Skeletal muscle satellite cell (primary cell): ENCODE data around the gene PRDM12. TPM values are rescaled to one million over a fixed set of nuclear protein-coding genes. Genes with fewer than 3 reads are reported as not detected.

ENCODE experiments used
- H3K27me3 ChIP-seq: 2 replicates; pipeline ENCODE4 v1.7.0; 2013; ENCODE audit warnings: low read length; ENCODE audit not compliant: control insufficient read depth, insufficient read depth
- H3K36me3 ChIP-seq: 2 replicates; pipeline ENCODE4 v1.7.0; 2013; ENCODE audit warnings: mild to moderate bottlenecking, control low read depth, low read length; ENCODE audit not compliant: insufficient read depth
- H3K4me1 ChIP-seq: 2 replicates; pipeline ENCODE4 v1.7.0; 2013; ENCODE audit warnings: low read length; ENCODE audit not compliant: control insufficient read depth, insufficient read depth
- H3K4me2 ChIP-seq: 2 replicates; pipeline ENCODE4 v1.7.0; 2013; ENCODE audit warnings: mild to moderate bottlenecking, low read length
- H3K4me3 ChIP-seq: 2 replicates; pipeline ENCODE4 v1.7.0; 2013; ENCODE audit warnings: low read length
- H3K9ac ChIP-seq: 2 replicates; pipeline ENCODE4 v1.7.0; 2013; ENCODE audit warnings: mild to moderate bottlenecking, low read depth, low read length, moderate library complexity
- H3K9me3 ChIP-seq: replicated peaks from 2 replicates; pipeline ENCODE4 v1.7.0; 2013; ENCODE audit warnings: mild to moderate bottlenecking, control low read depth, low read length
- total RNA-seq: library from RNA; depleted of rRNA; stranded (reverse); fragments of >200 nt; gene quantifications from 2 replicates; pipeline ENCODE4 v1.2.3, GENCODE V29; 2012; rRNA removed

PRDM12 gene
- total RNA-seq, result not detected in 2 replicates

GRCh38 chr9:130664251-130665028 lies at the start of gene PRDM12:
PRDM12 (plus strand) TSS chr9:130664594; CDS start chr9:130664654, 60 bp downstream.
- no peaks in the 10 kb centered on the region for H3K9me3 ChIP-seq
- H3K4me3 ChIP-seq, result no peak within 1 kb of the TSS
- no peaks in the 10 kb centered on the region for H3K36me3 ChIP-seq
- peaks cover 85% of the 10 kb centered on the region for H3K27me3 ChIP-seq
- no peak within 1 kb of the TSS for H3K9ac ChIP-seq
- peaks cover 3% of the 10 kb centered on the region for H3K4me1 ChIP-seq
- H3K4me2 ChIP-seq, result peak within 1 kb of the TSS; percentile 45

- no peak overlapping the region for H3K4me2 ChIP-seq
- no peak overlapping the region for H3K9ac ChIP-seq
- no peaks in the 10 kb centered on the region for H3K27me3 ChIP-seq
- H3K4me3 ChIP-seq, result no peak overlapping the region
- no peaks in the 10 kb centered on the region for H3K9me3 ChIP-seq
- H3K4me1 ChIP-seq, result no peaks in the 10 kb centered on the region
- peaks cover 93% of the 10 kb centered on the region for H3K36me3 ChIP-seq
Observed at GRCh38 chr9:130616451-130616850, 47.9 kb upstream of the PRDM12 start.

- H3K27me3 ChIP-seq, result no peaks in the 10 kb centered on the region
- H3K4me3 ChIP-seq, result no peak overlapping the region
- no peaks in the 10 kb centered on the region for H3K9me3 ChIP-seq
- H3K4me2 ChIP-seq, result no peak overlapping the region
- peaks cover 76% of the 10 kb centered on the region for H3K36me3 ChIP-seq
- H3K9ac ChIP-seq, result no peak overlapping the region
- no peaks in the 10 kb centered on the region for H3K4me1 ChIP-seq
Observed at GRCh38 chr9:130623466-130623865, 40.9 kb upstream of the PRDM12 start.

- Histone ChIP-seq H3K4me3 (no peak overlapping the region), H3K27me3 (no peaks in the 10 kb centered on the region)
Observed at GRCh38 chr9:130624154-130624553, 40.2 kb upstream of the PRDM12 start.

GRCh38 chr9:130626249-130626996 lies 38.0 kb upstream of the PRDM12 start:
- no peaks in the 10 kb centered on the region for H3K27me3 ChIP-seq
- no peak overlapping the region for H3K4me3 ChIP-seq
- H3K9ac ChIP-seq, result no peak overlapping the region
- peaks cover 72% of the 10 kb centered on the region for H3K36me3 ChIP-seq
- no peaks in the 10 kb centered on the region for H3K9me3 ChIP-seq
- H3K4me2 ChIP-seq, result no peak overlapping the region
- no peaks in the 10 kb centered on the region for H3K4me1 ChIP-seq

More at GRCh38 chr9:130624154-130624553, 40.2 kb upstream of the PRDM12 start:
- Histone ChIP-seq H3K9me3 (no peaks in the 10 kb centered on the region), H3K9ac (no peak overlapping the region), H3K36me3 (peaks cover 72% of the 10 kb centered on the region), H3K4me1 (no peaks in the 10 kb centered on the region), H3K4me2 (no peak overlapping the region)

DNA sequence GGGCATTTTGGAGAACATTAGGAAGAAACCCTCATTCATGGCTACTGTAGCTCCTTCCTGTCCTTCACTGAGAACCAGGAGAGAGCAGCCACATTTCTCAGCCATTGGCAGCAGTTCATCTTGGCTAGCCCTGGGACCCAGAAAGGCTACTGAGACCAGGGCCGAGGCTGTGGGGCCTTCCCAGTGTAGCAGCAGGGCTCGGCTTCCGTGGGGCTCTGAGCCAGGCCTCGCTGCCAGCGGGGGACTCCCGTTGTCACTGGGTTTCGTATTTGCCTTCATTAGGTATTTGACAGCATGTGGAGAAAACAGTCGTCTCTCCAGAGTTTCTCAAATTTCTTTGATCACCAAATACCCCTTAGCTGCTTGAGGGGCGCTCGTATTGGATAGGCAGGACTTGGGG lies 37.3 kb upstream of the PRDM12 start:
- H3K4me2 ChIP-seq, result no peak overlapping the region
- H3K36me3 ChIP-seq, result peaks cover 78% of the 10 kb centered on the region
- H3K27me3 ChIP-seq, result no peaks in the 10 kb centered on the region
- H3K9ac ChIP-seq, result no peak overlapping the region
- H3K4me1 ChIP-seq, result no peaks in the 10 kb centered on the region
- no peak overlapping the region for H3K4me3 ChIP-seq
- H3K9me3 ChIP-seq, result no peaks in the 10 kb centered on the region

DNA sequence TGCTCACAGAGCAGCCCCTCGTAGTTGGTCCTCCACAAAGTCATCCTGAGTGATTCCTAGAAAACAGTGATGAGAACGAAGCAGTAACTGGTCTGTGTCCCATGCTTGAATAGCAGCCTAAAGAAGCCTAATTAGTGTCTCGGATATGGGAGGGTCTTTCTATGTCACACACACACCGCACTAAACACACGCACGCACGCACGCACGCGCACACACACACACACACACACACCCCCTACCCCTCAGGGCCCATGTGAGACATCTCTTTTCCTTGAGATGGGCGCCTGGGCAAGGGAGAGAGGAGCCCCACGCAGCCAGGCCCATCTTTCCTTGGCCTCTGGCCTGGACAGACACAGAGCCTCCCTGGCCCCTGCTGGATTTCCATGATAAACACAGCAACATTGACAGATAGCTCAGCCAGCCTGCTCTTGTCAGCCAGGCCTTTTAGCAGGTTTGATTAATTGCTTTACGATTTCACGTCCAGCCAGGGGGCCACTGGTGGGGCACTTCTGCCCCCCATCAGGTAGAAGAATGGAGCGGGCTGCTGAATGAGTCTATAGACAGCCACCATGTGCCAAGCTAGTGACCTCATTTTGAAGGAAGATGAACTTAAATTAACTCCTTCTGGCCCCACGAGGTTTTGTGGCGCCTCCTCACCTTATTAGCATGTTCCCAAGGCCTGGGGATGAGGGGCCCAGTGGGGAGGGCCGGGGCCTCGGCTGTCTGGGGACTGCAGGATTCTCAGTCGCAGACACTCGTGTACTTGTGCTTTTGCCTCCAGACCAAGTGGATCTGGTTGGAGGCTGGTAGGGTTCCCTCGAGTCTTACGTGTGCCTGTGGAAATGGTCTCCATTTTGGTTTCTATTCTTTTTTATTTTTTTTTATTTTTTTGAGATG lies 36.2 kb upstream of the PRDM12 start:
- Histone ChIP-seq H3K4me1 (no peaks in the 10 kb centered on the region), H3K4me2 (no peak overlapping the region), H3K36me3 (peaks cover 83% of the 10 kb centered on the region), H3K9me3 (no peaks in the 10 kb centered on the region), H3K27me3 (no peaks in the 10 kb centered on the region), H3K9ac (no peak overlapping the region), H3K4me3 (no peak overlapping the region)

DNA sequence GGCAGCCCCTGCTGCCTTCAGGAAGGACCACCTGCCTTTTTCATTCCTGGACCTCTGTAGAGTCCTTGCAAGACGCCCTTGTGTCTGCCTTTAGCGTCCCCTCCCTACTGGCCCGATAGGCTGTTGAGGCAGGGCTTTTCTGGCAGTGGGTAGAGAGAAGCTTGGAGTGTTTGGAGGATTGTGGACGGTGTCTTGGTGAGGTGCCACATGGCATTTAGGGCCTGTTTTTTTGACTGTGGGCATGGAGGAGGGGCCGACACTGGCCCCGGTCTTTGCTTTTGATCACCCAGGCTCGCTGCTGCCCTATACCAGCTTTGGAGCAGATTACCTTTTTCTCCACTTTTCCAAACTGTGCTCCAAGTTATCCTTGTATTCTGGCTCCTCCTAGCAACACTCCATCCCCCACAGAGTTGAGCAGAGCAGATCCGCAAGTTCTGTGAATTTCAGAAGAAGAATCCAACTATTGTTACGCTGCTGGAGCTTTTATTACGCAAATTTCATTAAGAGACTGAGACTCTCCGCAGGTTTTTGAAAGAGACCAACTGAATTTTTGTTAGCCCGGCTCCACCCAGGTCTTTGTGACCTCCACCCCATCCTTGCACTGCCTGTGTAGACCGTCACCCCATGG lies 34.8 kb upstream of the PRDM12 start:
- H3K4me2 ChIP-seq, result no peak overlapping the region
- no peak overlapping the region for H3K9ac ChIP-seq
- H3K36me3 ChIP-seq, result peaks cover 83% of the 10 kb centered on the region
- no peak overlapping the region for H3K4me3 ChIP-seq
- no peaks in the 10 kb centered on the region for H3K9me3 ChIP-seq
- no peaks in the 10 kb centered on the region for H3K27me3 ChIP-seq
- no peaks in the 10 kb centered on the region for H3K4me1 ChIP-seq

DNA sequence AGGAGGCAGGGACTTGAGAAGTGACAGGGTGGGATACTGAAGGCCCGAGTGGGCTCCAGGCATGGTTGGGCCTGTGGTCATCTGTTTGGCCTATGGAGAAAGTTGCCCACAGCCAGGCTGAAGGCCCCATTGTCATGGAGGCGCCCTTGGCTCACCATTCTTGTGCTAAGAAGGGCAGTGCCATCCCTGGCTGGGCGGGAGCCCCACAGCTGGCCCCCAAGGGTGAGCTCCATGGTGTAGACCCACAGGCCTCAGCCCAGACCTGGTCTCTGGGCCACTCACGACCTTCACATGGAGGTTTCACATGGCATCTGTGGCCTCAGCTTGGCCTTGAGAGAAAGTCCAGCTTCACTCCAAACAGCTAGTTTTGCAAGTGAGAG lies 34.3 kb upstream of the PRDM12 start:
- H3K4me3 ChIP-seq, result no peak overlapping the region
- H3K4me1 ChIP-seq, result no peaks in the 10 kb centered on the region
- no peak overlapping the region for H3K9ac ChIP-seq
- no peak overlapping the region for H3K4me2 ChIP-seq
- peaks cover 88% of the 10 kb centered on the region for H3K36me3 ChIP-seq
- H3K9me3 ChIP-seq, result no peaks in the 10 kb centered on the region
- H3K27me3 ChIP-seq, result no peaks in the 10 kb centered on the region

- Histone ChIP-seq H3K27me3 (no peaks in the 10 kb centered on the region), H3K9ac (no peak overlapping the region), H3K4me3 (no peak overlapping the region), H3K36me3 (peaks cover 88% of the 10 kb centered on the region), H3K4me1 (no peaks in the 10 kb centered on the region), H3K9me3 (no peaks in the 10 kb centered on the region), H3K4me2 (no peak overlapping the region)
Observed at GRCh38 chr9:130630506-130631330, 33.7 kb upstream of the PRDM12 start.
